Omental fat pad (tissue), 4 donors: ENCODE measurements around the gene METTL22. TPM values are rescaled to one million over a fixed set of nuclear protein-coding genes. Genes with fewer than 3 reads are reported as not detected.

Experiments used
- ATAC-seq: fragments of 150-250 bp; one replicate; pipeline ENCODE4 v1.9.1; 2016; ENCODE audit warnings: mild to moderate bottlenecking, moderate library complexity; ENCODE audit not compliant: low FRiP score
- DNase-seq: peaks from one replicate; pipeline ENCODE4 v3.0.0-alpha.2; 2019; ENCODE audit warnings: low spot score
- CTCF ChIP-seq, 3 donors: fragments of 450-650 bp; IDR thresholded peaks; one replicate each; pipeline ENCODE4 v1.5.1; 2016 to 2017; ENCODE audit warnings: antibody characterized with exemption in 3 of 3, mild to moderate bottlenecking in 3 of 3, moderate library complexity in 2 of 3
- total RNA-seq, 4 donors: library from RNA; depleted of rRNA; stranded (reverse); fragments of >200 nt; gene quantifications; one replicate each; pipeline ENCODE4 v1.1.0, GENCODE V29; 2016

The METTL22 gene
- 10 to 100 TPM; 16.7 to 40.0 (median 24.5) TPM for total RNA-seq

GRCh38 chr16:8621572-8622314 is at the start of gene METTL22:
Gene METTL22, plus strand, starts transcription at chr16:8621698. Its CDS starts 3,968 bp downstream, at chr16:8625666.
- no peak for TF ChIP-seq CTCF (IDR thresholded peaks at IDR 0.05)
- ATAC-seq (peak; percentile 97), DNase-seq (peak; percentile 87)

GRCh38 chr16:8572063-8572918 is 49.2 kb upstream of the METTL22 start:
- DNase-seq (no peak), ATAC-seq (no peak)
- TF ChIP-seq CTCF (IDR thresholded peaks at IDR 0.05): no peak

GRCh38 chr16:8572919-8573724 is 48.4 kb upstream of the METTL22 start:
- ATAC-seq (no peak), DNase-seq (no peak)
- TF ChIP-seq CTCF (IDR thresholded peaks at IDR 0.05): no peak

- no peak for DNase-seq
- TF ChIP-seq CTCF (IDR thresholded peaks at IDR 0.05): no peak
- no peak for ATAC-seq
Measured at GRCh38 chr16:8575399-8575798, 46.1 kb upstream of the METTL22 start.

- DNase-seq: no peak
- no peak for ATAC-seq
- TF ChIP-seq CTCF (IDR thresholded peaks at IDR 0.05): no peak
Measured at GRCh38 chr16:8576141-8577004, 45.1 kb upstream of the METTL22 start.

- DNase-seq (no peak), ATAC-seq (no peak)
- TF ChIP-seq CTCF (IDR thresholded peaks at IDR 0.05): no peak
Measured at GRCh38 chr16:8577678-8578304, 43.7 kb upstream of the METTL22 start.
